Embryonic facial prominence (tissue), 1 donor: Measurements from ENCODE around the gene PIGP.
"Not testable (repeated sequence)": the region's sequence is repeated elsewhere in the genome, so short reads cannot be mapped to it uniquely, and the experiment has no call there.

Source experiments
- DNase-seq: peaks from one replicate; pipeline ENCODE4 v3.0.0-alpha.2; 2016; ENCODE audit errors: extremely low spot score

The PIGP gene

DNA sequence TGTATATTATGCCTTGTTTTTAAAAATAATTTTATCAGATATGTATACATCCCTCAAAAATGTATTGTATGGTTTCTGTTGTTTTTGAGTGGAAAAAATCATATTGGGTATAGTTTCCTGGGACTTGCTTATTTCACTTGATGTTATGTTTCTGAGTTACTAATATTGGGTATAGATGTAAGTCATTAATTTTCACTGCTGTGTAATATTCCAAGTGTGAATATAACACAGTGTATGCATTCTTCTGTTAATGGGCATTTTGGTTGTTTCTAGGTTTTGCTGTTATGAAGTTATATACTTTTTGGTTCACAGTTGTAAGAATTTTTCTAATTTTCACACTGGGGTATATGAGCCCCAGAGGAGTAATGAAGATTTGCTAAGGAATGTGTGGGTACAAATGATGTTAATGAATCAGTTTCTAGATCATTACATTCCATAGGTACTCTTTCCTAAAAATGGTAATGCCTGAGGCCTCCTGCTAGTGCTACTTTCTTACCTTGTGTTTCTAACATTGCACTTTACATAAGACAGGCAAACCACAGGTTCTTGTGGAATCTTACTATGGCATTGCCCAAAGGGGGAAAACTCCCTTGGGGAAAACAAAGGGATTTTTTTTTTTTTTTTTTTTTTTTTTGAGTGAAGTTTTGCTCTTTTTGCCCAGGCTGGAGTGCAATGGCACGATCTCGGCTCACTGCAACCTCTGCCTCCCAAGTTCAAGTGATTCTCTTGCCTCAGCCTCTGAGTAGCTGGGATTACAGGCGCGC lies 3.4 kb upstream of the PIGP start:
- DNase-seq: no peak

DNA sequence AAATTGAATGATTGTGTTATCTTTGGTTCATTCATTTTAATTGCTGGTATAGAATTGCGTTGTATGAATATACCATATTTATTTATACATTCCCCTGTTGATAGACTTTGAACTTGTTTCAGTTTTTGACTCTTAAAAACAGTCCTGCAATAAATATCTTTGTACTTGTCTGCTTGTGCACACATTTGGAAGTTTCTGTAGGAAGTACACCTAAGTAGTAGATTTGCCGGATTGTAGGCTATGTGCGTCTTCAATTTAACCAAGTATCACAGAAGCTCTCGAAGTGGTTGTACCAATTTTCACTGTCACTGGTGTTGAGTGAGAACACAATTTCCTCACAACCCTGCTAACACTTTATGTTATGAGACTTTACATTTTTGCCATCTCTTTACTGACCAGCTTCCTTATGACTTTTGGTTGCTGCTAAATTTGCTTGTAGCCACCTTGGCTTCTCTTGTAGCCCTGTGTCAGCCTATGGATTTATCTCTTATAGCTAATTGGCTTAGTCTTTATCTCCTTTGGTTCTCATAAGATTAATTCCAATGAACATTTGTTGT lies 2.4 kb upstream of the PIGP start:
- no peak for DNase-seq

DNA sequence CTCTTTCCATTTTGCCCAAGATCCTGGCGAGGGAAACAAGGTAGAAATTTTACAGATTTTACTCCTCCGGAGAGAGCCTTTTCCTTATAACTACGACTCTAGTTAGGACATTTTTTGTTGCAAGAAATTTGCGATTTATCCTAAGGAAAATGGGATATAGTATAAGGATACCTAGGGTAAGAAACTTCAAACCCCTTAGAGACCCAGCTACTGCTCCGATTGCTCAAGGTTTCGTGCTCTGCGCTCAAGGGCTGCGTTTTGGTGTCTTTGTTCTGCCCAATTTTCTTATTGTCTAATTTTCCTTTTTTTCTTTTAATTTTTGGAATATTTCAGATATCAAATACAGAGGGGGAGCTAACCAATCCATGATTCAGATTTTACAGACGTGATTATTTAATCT lies 1.7 kb upstream of the PIGP start:
- no peak for DNase-seq

DNA sequence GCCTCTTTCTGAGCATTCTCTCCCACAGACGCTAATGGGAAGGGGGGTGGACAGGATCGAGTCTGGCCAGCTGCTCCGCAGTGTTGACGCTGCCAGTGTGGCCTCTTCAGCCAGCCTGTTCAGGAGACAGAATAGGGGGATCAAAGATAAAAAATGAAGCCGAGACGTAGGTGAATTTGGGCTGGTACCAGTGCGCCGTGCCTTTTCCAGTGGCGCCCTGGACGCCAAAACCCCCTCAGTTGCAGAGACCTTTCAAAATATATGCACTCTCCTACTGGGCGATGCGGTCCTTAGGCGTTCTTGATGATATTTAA lies 1.3 kb upstream of the PIGP start:
- no peak for DNase-seq

DNA sequence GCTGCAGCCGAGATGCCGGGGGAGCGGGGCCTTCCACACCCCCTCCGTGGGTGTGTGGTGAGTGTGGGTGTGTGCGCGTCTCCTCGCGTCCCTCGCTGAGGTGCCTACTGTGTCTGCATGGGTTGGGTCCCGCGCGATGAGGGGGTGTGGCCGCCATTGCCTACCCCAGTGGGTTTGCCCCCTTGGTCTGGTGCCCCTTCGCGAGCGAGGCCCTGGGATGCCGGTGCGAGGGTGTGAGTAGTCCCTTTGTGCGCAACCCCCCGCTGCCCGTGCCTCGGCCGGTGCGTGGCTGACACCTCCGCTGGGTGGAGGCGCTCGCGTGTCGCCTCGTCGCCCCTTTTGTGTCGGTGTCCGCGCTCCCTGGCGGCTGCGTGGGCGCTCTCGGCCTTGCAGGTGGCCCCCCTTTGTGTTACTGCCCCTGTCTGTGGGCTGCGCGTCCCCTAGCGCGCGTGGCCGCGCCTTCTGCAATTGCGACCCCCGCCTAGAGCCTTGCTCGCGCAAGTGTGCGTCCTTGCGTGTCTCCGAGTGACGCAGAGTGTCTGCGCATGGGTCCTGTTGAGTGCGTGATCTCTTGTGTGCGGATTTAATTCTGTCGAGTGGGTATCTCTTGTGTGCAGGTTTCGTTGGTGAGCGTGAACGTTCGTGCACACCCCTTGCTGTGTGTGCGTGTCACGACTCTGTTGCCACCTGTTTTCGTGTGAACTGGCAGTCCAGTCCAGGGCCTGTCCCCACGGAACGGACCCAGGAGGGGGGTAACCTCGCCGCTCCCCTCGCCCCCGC lies 736 bp upstream of the PIGP start:
- no peak for DNase-seq

DNA sequence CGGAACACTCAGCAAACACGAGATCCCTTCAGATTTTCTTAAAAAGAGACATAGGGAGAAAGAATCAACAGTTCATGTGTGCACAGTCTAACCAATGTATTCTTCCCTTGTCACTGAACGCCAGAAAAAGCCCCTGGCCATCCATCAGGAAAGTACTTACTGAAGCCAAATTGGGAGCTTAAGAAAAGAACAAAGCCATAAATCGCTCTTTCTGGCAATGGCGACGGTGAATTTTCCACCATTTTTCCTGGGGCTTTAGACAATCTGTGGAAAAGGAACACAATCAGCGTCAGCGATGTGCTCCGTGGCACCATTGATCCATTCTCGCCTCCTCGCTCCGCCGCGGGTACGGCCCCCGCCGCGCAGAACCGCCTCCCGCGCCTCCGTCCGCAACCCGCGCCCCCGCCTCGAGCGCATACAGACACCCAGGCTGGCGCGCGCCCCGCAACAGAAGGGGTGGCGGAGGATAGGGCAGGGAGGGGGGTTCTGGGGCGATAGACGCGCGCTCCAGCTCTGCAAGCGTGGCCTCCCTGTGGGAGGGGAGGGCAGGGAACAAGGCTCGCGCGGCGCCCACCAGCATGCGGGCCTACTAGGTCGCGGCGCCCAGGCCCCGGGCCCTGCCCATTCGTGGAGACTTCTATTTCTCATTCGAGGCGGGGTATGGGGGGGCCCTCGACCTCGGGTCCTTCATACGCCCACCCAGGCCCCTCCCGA lies 440 bp downstream of the PIGP start:
- DNase-seq: peak; percentile 82

DNA sequence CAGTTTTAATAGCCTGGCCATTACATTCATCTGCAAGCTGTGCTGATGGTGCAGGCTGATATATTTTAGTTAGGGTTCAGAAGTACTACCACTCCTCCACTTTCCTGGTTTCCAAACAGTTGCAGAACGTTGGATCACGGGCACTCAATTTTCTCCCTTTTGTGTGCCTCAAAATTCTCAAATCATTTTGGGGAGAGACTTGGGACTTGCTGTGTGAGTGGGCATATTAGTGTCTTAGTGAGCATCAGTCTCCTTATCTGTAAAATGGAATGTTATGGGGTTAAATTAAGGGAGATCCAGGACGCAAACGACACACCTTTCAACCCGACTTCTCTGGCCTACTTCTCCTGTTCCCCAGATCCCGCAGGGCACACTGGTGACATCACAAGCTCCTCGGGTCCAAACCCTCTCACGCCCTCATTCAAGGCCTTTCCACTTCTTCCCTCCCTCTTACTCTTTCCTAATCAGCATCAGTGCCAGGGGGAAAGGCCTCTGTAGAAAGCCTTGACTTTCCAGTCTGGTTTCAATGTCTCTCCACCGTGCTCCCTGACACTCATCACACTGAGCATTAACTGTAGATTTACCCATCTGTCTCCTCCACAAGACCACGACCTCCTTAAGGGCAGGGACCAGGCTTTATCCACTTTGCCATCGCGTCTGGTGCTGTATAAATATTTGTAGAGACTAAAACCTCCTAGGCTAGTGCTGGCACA lies 1.2 kb downstream of the PIGP start:
- DNase-seq: peak; percentile 33

DNA sequence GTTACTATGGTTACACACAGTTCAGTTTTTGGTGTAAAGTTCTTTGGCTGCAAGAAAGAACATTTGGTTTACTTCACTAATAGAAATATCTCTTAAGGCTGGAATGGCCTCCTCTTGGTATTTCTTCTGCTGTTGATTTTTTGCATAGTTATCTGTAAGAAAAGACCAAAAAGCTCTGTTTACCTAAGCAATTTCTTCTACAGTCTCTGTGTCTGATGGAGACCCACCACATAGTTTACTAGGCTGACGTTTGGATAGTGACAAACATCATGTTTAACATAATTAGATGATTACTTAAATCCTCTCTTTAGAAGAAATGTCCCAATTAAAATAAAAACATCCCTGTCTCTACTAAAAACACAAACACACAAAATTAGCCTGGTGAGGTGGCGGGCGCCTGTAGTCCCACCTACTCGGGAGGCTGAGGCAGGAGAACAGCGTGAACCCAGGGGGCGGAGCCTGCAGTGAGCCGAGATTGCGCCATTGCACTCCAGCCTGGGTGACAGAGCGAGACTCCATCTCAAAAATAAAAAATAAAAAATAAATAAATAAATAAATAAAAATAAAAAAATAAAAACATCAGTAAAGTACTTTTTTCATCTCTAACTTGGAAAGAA lies 7.2 kb downstream of the PIGP start:
- no peak for DNase-seq

DNA sequence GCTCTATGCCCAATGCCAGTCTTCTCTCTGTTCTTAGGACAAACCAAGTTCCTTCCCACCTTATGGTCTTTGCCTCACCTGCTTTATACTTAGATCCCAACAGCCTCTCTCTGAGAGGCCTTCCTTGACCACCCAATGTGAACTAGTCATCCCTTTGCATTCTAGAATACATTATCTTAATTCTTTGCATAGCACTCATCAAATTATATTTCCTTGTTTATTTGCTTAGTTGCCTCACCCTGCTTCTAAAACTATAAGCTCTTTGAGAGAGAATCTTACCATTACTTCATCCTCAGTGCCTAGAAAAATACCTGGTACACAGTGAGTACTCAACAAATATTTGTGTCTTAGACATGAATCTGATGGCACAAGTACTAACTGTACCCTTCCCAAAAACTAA lies 8.0 kb downstream of the PIGP start:
- DNase-seq: no peak

DNA sequence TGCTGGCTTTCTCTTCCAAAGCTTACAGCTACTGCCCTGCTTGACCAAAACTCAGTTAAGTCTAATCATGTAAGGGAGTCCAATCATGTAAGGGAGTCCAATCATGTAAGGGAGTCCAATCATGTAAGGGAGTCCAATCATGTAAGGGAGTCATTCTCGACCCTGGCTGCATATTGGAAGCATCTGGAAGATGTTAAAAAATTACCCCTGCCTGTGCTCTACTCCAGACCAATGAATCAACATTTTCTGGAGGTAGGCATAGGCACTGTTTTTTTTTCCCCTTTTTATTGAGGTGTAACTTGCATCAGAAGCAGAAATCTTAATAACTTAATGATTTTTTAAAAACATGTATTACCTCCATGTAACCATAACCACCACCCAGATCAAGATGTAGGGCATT lies 9.4 kb downstream of the PIGP start:
- DNase-seq: no peak

DNA sequence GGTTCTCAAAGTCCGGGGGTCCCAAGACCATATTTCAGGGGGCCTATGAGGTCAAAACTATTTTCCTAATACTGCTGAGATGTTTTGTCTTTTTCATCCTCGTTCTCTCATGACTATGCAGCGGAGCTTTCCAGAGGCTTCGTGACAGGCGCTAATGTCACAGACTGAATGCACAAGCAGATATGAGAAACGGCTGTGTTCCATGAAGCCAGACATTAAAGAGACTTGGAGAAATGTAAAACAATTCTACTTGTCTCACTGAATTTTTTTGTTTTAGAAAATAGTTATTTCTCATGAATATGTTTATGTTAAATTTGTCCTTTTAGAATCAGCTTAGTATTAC lies 10.3 kb downstream of the PIGP start:
- DNase-seq: no peak

DNA sequence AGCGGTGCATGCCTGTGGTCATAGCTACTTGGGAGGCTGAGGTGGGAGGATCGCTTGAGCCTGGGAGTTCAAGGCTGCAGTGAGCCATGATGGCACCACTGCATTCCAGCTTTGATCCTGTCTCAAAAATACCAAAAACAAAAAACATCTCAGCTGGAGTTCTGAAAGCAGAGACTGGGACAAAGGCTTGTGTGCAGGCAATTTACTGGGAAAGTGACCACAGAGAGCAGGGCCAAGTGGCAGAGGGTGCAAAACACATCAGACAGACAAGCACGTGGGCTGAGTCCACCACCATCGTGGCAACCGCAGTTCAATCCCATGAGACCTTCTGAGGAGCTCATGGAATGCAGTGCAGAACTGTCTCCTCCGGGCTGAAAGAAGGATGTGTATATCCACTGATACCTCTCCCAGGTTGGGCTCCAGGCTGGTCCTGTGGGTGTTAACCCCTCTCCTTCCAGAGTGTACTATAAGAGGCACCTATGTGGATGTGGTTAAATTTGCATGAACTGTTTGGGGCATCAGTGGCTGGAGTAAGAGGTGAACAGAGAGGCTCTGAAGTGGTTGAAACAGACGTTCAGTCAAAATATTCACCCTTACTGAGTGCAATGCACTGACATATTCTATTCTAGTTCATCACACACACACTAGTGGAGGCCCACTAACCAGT lies 10.8 kb downstream of the PIGP start:
- DNase-seq: no peak

DNA sequence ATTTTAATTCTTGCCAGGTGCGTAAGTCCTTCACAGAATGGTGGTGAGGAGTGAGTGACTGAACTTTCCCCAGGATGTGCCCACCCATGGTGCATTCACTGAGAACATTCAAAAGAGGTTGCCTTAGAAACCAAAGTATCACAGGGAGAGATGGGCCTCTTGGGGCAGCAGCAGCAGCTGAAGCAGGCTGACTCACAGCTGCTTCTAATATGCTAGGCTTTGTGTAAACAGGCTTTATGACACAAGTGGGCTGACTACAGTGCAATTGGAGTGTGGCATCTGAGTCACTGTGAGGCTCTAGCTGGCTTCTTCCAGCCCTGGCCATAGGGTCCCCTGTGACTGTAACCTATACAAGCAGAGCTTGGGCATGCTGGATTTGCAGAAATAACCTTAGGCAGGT lies 12.6 kb downstream of the PIGP start:
- peak; percentile 66 for DNase-seq

DNA sequence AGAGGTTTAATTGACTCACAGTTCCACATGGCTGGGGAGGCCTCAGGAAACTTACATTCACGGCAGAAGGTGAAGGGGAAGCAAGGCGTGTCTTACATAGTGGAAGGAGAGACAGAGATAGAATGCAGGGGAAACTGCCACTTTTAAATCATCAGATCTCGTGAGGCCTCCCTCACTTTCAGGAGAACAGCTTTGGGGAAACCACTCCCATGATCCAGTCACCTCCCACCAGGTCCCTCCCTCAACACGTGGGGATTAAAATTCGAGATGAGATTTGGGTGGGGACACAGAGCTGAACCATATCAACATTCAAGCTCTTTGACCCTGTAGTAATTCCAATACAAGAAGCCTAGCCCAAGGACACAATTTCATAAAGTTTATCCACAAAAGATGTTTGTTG lies 13.7 kb downstream of the PIGP start:
- no peak for DNase-seq

DNA sequence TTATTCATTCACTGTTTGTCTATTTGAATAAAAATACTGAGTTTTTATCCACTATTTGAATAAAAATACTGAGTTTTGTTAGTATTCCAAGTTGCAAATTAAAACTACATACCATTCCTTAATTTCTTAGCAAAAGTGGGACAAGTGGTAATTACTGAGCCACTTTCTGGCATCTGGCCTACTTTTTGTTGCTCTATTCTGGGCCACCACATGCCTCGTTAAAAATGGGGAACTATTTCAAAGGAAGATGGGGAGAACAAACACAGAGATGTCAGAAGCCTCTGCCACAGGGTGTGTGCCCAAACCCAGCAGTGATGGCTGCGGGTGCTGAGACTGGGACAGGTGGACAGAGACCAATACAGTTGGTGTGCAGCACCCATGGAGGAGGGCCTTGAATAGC lies 14.6 kb downstream of the PIGP start:
- DNase-seq: no peak

DNA sequence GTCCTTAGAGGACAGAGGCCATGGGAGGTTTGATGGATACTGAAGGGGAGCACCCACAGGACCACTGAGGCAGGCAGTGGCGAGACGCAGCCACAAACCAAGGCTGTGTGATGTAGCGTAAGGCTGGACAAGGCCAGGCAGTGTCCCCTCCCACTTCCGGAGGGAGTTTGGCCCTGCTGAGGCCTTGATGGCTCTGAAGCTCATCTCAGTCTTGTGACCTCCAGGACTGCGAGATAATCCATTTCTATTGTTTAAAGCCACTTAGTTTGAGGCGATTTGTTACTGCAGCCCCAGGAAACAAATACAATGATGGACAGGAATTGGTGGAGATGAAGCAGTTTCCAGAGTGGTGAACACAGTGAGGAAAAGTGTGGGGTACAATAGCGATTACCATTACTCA lies 15.3 kb downstream of the PIGP start:
- DNase-seq: no peak

DNA sequence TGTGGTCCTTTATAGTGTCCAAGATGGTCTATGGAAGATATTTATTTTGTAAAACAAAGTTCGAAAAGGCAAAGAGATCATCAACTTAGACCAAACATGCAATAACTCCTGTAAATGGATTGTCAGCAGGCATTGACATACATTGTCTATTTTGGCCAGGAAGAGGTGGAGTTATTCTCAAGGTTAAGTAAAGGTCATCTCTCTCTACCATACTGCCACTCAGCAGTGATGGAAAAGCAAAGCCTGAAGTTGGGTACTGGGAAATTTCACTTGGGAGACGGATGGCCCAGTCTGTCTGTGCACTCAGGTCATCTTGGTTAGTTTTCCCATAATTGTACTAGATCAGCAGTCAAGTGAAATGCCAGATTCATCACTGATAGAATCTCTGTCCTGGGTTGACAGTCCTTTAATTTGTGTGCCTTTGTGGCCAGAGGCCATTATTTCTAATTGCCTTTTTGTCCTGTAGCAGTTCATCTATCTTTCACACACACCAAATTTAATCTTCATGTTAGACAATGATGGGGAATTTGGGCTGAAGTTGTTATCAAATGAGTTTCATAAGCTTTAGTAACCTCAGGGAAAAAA lies 17.5 kb downstream of the PIGP start:
- no peak for DNase-seq

DNA sequence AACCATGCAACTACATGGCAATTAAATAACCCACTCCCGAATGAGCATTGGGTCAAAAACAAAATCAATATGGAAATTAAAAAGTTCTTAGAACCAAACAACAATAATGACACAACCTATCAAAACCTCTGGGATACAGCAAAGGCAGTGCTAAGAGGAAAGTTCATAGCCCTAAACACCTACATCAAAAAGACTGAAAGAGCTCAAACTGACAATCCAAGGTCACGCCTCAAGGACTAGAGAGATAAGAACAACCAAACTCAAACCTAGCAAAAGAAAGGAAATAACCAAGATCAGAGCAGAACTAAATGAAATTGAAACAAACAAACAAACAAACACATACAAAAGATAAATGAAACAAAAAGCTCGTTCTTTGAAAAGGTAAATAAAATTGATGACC lies 23.1 kb downstream of the PIGP start:
- not testable (repeated sequence) for DNase-seq

DNA sequence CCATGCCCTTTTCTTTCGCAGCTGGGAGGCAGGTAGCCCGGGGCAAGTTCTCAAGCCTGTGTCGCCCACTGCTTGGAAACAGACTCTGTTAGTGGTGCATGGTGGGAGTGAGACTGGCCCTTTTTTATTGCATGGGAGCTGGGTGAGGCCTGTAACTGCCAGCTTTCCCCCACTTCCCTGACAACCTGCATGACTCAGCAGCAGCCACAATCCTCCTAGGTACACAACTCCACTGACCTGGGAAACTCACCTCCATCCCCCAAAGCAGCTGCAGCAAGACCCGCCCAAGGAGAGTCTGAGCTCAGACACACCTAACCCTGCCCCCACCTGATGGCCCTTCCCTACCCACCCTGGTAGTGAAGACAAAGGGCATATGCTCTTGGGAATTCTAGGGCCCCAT lies 25.8 kb downstream of the PIGP start:
- no peak for DNase-seq

DNA sequence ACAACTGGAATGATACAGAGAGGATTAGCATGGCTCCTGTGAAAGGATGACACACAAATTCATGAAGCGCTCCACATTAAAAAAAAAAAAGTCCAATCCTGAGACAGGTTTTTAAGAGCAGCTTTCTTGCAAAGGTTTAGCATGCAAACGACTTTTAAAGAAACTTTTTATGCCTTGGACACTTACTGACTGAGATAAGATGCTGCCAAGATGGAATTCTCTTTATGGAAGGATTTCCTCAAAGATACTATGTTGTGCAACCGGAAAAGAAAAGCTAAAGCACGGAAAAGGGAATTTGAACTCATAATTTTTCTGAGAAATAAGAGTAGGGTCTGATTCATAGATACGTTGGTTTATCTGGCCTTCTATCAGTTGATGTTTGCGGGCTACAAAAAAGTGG lies 27.3 kb downstream of the PIGP start:
- no peak for DNase-seq

DNA sequence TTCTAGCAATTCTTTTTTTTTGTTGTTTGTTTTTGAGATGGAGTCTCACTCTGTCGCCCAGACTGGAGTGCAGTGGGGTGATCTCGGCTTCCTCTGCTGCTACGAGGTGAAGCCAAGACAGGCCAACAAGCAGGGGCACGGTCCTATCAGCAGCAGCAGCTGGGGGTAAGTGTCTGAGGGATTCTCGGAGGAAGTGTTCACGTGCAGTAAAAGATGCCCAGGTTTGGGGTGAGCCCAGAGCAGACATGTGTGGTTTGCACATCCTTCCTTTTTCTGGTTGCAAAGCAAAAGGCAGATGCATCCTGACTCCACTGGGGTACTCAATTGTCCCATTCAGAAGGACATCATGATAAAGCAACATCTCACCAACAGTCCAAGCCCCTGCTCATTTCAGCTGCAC lies 27.7 kb downstream of the PIGP start:
- DNase-seq: no peak
